ENCODE measurements around the gene DKKL1. TPM values are rescaled to one million over a fixed set of nuclear protein-coding genes. Genes with fewer than 3 reads are reported as not detected.

DKKL1 gene
- total RNA-seq, 2 donors from 2014 or later = 1.8 to 2.1 TPM

DNA sequence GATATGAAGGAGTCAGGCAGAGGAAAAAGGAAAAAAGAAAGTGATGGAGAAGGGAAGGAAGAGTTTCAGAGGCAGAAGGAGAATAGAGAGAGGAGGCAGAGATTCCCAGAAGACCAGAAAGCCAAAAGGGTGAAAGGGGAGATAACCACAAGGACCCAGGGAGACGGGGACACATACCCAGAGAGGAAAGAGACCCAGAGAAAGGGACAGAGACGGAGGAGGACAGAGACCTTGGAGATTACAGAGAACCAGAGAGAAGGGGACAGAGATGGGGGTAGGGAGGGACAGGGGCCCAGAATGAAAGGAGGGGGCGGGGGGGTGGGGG is 58.2 kb downstream of the DKKL1 start:
- no peak overlapping the region for H3K27ac ChIP-seq (ENCODE audit: low read depth, low read length)
- no peak overlapping the region for H3K4me3 ChIP-seq (ENCODE audit: low read length)
- no peak overlapping the region for H3K9ac ChIP-seq (ENCODE audit: extremely low read depth, low read length, poor library complexity, severe bottlenecking)
- H3K9me3 ChIP-seq (ENCODE audit: control insufficient read depth, low read length) = no peaks in the 10 kb centered on the region
- H3K4me1 Mint-ChIP-seq = peaks cover 16% of the 10 kb centered on the region
- 0 to 24% methylated on average over 1 to 3 of the region's 3 CpGs for WGBS, 2 experiments (ENCODE audit: insufficient coverage in 1 of 2, insufficient read length in 1 of 2)
- peaks cover 91% of the 10 kb centered on the region for H3K27me3 Mint-ChIP-seq (ENCODE audit: insufficient read depth)
- H3K27me3 ChIP-seq (ENCODE audit: control insufficient read depth, insufficient read depth, low read length, poor library complexity, severe bottlenecking) = peaks cover 89% of the 10 kb centered on the region
- H3K27ac Mint-ChIP-seq = no peak overlapping the region
- TF ChIP-seq, protein P1, sequence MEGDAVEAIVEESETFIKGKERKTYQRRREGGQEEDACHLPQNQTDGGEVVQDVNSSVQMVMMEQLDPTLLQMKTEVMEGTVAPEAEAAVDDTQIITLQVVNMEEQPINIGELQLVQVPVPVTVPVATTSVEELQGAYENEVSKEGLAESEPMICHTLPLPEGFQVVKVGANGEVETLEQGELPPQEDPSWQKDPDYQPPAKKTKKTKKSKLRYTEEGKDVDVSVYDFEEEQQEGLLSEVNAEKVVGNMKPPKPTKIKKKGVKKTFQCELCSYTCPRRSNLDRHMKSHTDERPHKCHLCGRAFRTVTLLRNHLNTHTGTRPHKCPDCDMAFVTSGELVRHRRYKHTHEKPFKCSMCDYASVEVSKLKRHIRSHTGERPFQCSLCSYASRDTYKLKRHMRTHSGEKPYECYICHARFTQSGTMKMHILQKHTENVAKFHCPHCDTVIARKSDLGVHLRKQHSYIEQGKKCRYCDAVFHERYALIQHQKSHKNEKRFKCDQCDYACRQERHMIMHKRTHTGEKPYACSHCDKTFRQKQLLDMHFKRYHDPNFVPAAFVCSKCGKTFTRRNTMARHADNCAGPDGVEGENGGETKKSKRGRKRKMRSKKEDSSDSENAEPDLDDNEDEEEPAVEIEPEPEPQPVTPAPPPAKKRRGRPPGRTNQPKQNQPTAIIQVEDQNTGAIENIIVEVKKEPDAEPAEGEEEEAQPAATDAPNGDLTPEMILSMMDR (conservative IDR thresholded peaks at IDR 0.05) = no peak
- H3K4me1 ChIP-seq (ENCODE audit: control insufficient read depth, insufficient read depth, low read length) = no peaks in the 10 kb centered on the region
- no peaks in the 10 kb centered on the region for H3K36me3 Mint-ChIP-seq (ENCODE audit: low read depth)
- no peak overlapping the region for H3K4me3 Mint-ChIP-seq
- no peaks in the 10 kb centered on the region for H3K9me3 Mint-ChIP-seq
- no peak for DNase-seq
- no peaks in the 10 kb centered on the region for H3K36me3 ChIP-seq (ENCODE audit: control insufficient read depth, insufficient read depth, low read length)

DNA sequence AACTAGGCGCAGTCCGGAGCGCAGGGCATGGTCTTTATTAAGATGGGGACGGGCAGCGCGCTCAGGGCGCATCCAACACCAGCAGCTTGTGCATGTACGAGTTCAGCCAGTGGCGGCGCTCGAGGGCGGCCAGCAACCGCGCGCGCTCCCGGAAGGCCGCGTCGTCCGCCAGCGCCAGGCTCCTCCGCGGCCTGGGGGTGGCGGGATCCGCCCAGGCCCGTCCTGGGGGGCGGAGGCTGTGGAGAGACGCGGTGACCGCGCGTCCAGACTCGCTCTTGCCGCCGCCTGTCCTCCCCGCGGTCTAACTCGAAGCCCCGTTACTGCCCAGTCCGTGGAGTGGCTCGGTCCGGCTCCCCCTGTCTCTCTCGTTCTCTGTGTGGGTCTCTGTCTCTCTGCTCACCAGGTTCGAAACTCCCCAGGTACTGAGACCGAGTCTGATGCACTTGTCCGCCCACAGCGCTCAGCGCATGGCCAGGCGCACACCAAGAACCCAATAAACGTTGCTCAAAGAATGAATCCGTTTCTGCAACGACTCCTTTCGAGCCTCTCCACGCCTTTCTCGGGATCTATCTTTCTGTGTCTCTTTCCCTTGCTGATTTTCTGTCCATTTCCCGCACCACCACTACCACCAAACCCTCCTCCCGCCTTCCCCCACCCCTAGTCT is 58.9 kb downstream of the DKKL1 start:
- peak; percentile 93 for DNase-seq
- Histone ChIP-seq H3K4me3 (ENCODE audit: low read length) (peak overlapping the region; percentile 69), H3K27me3 (ENCODE audit: control insufficient read depth, insufficient read depth, low read length, poor library complexity, severe bottlenecking) (peaks cover 96% of the 10 kb centered on the region), H3K9me3 (ENCODE audit: control insufficient read depth, low read length) (no peaks in the 10 kb centered on the region), H3K27ac (ENCODE audit: low read depth, low read length) (no peak overlapping the region), H3K36me3 (ENCODE audit: control insufficient read depth, insufficient read depth, low read length) (no peaks in the 10 kb centered on the region), H3K9ac (ENCODE audit: extremely low read depth, low read length, poor library complexity, severe bottlenecking) (no peak overlapping the region), H3K4me1 (ENCODE audit: control insufficient read depth, insufficient read depth, low read length) (no peaks in the 10 kb centered on the region)
- H3K4me3 Mint-ChIP-seq = peak overlapping the region; percentile 41
- H3K9me3 Mint-ChIP-seq = no peaks in the 10 kb centered on the region
- TF ChIP-seq, protein P1 (conservative IDR thresholded peaks at IDR 0.05) = peak; percentile 79
- peaks cover 97% of the 10 kb centered on the region for H3K27me3 Mint-ChIP-seq (ENCODE audit: insufficient read depth)
- no peaks in the 10 kb centered on the region for H3K36me3 Mint-ChIP-seq (ENCODE audit: low read depth)
- H3K4me1 Mint-ChIP-seq = peaks cover 16% of the 10 kb centered on the region
- WGBS, 2 experiments (ENCODE audit: insufficient coverage in 1 of 2, insufficient read length in 1 of 2) = 4 to 9% methylated on average over 40 to 58 of the region's 58 CpGs
- no peak overlapping the region for H3K27ac Mint-ChIP-seq

DNA sequence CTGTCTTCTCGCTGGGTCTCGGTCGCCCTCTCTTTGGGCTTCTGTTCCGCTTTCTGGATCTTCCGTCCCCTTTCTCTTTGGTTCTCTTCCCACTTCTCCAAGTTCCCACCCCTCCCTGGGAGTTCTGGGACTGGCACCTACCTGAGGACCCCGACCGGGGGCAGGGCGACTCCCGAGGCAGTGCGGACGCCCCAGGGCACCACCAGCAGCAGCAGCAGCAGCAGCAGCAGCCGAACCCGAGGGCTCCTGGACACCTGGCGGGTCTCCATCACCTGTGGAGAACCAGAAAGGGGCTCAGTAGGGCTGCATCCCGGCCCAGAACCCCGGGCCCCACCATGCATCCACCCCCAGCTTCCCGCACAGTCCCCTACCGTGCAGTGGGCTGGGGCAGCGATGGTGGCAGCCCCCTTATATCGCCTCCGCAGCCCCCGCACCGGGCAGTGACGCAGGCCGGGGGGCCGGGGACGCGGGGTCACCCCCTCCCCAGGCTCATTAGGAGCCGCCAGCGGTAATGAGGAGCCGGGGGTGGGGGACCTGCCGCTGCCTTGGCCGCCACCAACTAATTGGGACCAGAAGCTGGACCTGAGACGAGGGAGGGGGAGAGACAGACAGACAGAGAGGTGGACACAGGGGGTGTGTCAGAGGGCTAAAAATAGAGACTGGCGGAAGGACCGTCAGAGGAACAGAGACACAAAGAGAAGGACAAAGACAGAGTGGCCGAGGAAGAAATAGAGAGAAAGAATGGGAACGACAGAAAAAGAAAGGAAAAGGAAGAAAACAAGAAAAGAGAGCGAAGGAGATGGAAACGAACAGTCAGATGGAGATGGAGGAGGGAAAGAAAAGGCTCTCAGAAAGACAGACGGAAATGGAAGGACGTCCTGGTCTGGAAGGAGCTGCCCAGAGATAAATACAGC is 59.7 kb downstream of the DKKL1 start, which contains the start of gene PTH2:
Gene PTH2 (minus strand): TSS at position 371 of the 914 bp plus-strand sequence. CDS start 102 bp downstream, at position 269.
- Mint-ChIP-seq H3K4me1 (peaks cover 21% of the 10 kb centered on the region), H3K4me3 (peak within 1 kb of the TSS; percentile 41), H3K27ac (no peak within 1 kb of the TSS), H3K27me3 (ENCODE audit: insufficient read depth) (peaks cover 98% of the 10 kb centered on the region), H3K9me3 (no peaks in the 10 kb centered on the region), H3K36me3 (ENCODE audit: low read depth) (no peaks in the 10 kb centered on the region)
- Histone ChIP-seq H3K27ac (ENCODE audit: low read depth, low read length) (no peak within 1 kb of the TSS), H3K9me3 (ENCODE audit: control insufficient read depth, low read length) (no peaks in the 10 kb centered on the region), H3K27me3 (ENCODE audit: control insufficient read depth, insufficient read depth, low read length, poor library complexity, severe bottlenecking) (peaks cover 100% of the 10 kb centered on the region), H3K9ac (ENCODE audit: extremely low read depth, low read length, poor library complexity, severe bottlenecking) (no peak within 1 kb of the TSS), H3K36me3 (ENCODE audit: control insufficient read depth, insufficient read depth, low read length) (no peaks in the 10 kb centered on the region), H3K4me1 (ENCODE audit: control insufficient read depth, insufficient read depth, low read length) (no peaks in the 10 kb centered on the region), H3K4me3 (ENCODE audit: low read length) (peak within 1 kb of the TSS; percentile 69)
- TF ChIP-seq, protein P1 (conservative IDR thresholded peaks at IDR 0.05) = no peak
- DNase-seq = no peak
- 17 to 19% methylated on average over 14 to 42 of the region's 42 CpGs for WGBS, 2 experiments (ENCODE audit: insufficient coverage in 1 of 2, insufficient read length in 1 of 2)

All from endodermal cell (in vitro differentiated cells).